ENCODE measurements around the gene USP3. TPM values are rescaled to one million over a fixed set of nuclear protein-coding genes. Genes with fewer than 3 reads are reported as not detected.

Gene USP3
- total and polyA plus RNA-seq, 10 of the 15 experiments (the other 5 are each of a cell fraction or from before 2014, with no cell fraction given) = 23.8 to 64.5 (median 50.3) TPM

DNA sequence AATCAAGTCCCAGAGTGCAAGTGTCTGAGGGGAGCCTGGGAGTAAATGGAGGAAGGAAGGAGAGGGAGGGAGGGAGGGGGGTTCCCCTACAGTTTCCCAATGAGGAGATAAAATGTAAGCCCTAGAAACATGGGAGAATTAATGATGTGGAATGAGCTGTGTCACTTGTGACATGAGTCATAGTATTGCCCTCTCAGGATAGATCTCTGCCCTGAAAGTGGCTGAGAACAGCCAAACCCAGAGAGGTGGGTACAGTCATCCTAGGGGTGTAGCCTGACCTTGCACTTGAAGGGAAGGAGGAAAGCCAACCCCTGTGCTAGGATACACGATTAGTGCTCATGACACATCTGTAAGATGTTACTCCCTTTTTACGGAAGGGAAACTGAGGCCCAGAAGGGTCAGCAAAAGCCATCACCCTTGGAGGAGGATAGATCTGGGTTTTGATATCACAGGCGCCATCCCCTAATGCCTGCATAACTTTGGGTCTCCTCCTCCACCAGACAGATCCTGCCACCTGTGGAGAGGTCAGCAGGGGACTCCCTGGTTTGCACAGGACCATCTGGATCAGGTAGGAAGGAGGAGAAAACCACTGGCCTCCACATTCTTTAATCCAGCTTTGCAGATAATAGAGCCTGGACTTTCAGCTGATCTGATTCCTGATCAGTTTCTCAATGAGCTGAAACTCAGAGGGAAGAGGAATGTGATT is 23.1 kb upstream of the USP3 start (continued):
- TF ChIP-seq JUND (IDR thresholded peaks at IDR 0.05; ENCODE audit: low read depth, low read length) (no peak), YBX1 (IDR thresholded peaks at IDR 0.05) (no peak), ZNF687 (IDR thresholded peaks at IDR 0.05) (peak; percentile 59; the same call in 1 of the 2 replicates), MTA2 (IDR thresholded peaks at IDR 0.05; ENCODE audit: low read depth) (peak; percentile 38; the same call in 1 of the 2 replicates), NR2C1 (IDR thresholded peaks at IDR 0.05) (no peak), EED (IDR thresholded peaks at IDR 0.05; ENCODE audit: low read depth) (peak; percentile 87), ZBED1 (IDR thresholded peaks at IDR 0.05; ENCODE audit: borderline replicate concordance) (0 out of 2 replicates have a peak, but pooled peaks have one; percentile 39), NFIC (IDR thresholded peaks at IDR 0.05; ENCODE audit: low read depth, low read length) (0 out of 2 replicates have a peak, but pooled peaks have one; percentile 31), PAX5 (IDR thresholded peaks at IDR 0.05; ENCODE audit: borderline replicate concordance, low read depth, low read length) (peak; percentile 25; the same call in 1 of the 2 replicates), IKZF2 (IDR thresholded peaks at IDR 0.05) (peak; percentile 47 to 74), CREM (IDR thresholded peaks at IDR 0.05; ENCODE audit: low read depth) (0 out of 2 replicates have a peak, but pooled peaks have one; percentile 31), ZNF592 (IDR thresholded peaks at IDR 0.05) (no peak), BCL3 (IDR thresholded peaks at IDR 0.05; ENCODE audit: borderline replicate concordance, insufficient read depth, low read depth, low read length, poor library complexity, severe bottlenecking) (peak; percentile 71), IKZF1 (conservative IDR thresholded peaks at IDR 0.05) (peak; percentile 62; the same call in 1 of the 2 replicates), MEF2B (IDR thresholded peaks at IDR 0.05; ENCODE audit: partially characterized antibody, poor library complexity, severe bottlenecking) (peak; percentile 12), KLF5 (IDR thresholded peaks at IDR 0.05; ENCODE audit: partially characterized antibody) (no peak), GATAD2B (conservative IDR thresholded peaks at IDR 0.05; ENCODE audit: low read depth) (no peak)
- TF ChIP-seq, protein P1, sequence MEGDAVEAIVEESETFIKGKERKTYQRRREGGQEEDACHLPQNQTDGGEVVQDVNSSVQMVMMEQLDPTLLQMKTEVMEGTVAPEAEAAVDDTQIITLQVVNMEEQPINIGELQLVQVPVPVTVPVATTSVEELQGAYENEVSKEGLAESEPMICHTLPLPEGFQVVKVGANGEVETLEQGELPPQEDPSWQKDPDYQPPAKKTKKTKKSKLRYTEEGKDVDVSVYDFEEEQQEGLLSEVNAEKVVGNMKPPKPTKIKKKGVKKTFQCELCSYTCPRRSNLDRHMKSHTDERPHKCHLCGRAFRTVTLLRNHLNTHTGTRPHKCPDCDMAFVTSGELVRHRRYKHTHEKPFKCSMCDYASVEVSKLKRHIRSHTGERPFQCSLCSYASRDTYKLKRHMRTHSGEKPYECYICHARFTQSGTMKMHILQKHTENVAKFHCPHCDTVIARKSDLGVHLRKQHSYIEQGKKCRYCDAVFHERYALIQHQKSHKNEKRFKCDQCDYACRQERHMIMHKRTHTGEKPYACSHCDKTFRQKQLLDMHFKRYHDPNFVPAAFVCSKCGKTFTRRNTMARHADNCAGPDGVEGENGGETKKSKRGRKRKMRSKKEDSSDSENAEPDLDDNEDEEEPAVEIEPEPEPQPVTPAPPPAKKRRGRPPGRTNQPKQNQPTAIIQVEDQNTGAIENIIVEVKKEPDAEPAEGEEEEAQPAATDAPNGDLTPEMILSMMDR (IDR thresholded peaks at IDR 0.05 in 2 of 3, conservative IDR thresholded peaks at IDR 0.05 in 1 of 3; ENCODE audit: control insufficient read depth in 2 of 3, extremely low read depth in 1 of 3, insufficient read depth in 1 of 3, low read depth in 3 of 3, low read length in 3 of 3) = 0 out of 6 replicates have a peak, but pooled peaks of 1 of the 3 experiments have one; percentile 4
